ENCODE results near the gene PLXNC1.

DNA sequence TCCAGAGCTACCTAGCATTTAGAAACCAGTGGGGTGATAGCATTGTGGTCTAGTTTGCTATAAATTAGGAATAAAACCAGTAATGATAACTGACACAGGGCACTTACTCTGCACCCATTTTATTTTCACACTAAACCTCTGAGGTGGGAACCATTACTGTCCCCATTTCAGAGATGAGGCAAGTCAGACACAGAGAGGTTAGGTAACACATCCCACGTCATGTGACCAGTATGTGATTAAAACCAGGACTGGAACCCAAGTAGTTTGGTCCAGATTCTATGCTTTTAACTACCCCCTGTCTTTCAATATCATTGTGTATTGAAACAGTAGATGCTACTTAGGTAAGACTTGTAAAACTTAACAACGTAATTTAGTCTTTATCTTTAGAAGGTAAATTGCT is 110.2 kb downstream of the PLXNC1 start:
- TF ChIP-seq EZH2 (IDR thresholded peaks at IDR 0.05; ENCODE audit: low read length), result no peak
- TF ChIP-seq, protein P1, sequence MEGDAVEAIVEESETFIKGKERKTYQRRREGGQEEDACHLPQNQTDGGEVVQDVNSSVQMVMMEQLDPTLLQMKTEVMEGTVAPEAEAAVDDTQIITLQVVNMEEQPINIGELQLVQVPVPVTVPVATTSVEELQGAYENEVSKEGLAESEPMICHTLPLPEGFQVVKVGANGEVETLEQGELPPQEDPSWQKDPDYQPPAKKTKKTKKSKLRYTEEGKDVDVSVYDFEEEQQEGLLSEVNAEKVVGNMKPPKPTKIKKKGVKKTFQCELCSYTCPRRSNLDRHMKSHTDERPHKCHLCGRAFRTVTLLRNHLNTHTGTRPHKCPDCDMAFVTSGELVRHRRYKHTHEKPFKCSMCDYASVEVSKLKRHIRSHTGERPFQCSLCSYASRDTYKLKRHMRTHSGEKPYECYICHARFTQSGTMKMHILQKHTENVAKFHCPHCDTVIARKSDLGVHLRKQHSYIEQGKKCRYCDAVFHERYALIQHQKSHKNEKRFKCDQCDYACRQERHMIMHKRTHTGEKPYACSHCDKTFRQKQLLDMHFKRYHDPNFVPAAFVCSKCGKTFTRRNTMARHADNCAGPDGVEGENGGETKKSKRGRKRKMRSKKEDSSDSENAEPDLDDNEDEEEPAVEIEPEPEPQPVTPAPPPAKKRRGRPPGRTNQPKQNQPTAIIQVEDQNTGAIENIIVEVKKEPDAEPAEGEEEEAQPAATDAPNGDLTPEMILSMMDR (optimal IDR thresholded peaks at IDR 0.05 in 1 of 3, IDR thresholded peaks at IDR 0.05 in 1 of 3, conservative IDR thresholded peaks at IDR 0.05 in 1 of 3; ENCODE audit: extremely low read depth in 1 of 3, insufficient read depth in 2 of 3, low read length in 3 of 3), result no peak
